AG04449 (cell line): ENCODE data around the gene AKAP6.

Source experiments
- CTCF ChIA-PET: fragments of 350-600 bp; formaldehyde crosslinking; extraction: SDS; loops from one replicate; lab custom pipeline; 2021; ENCODE audit warnings: antibody characterized with exemption; lab: Yijun Ruan, JAX
- POLR2A ChIA-PET: fragments of 400-600, 350-600 bp; formaldehyde crosslinking; extraction: SDS; loops from one replicate; lab custom pipeline; 2020; ENCODE audit warnings: antibody characterized with exemption, inconsistent platforms; lab: Yijun Ruan, JAX
- DNase-seq: peaks from one replicate; pipeline ENCODE4 v3.0.0-alpha.2; 2010; ENCODE audit warnings: low read depth, low spot score
- H3K4me3 ChIP-seq: 2 replicates; pipeline ENCODE4 v1.5.1; 2011; ENCODE audit warnings: low read depth, mild to moderate bottlenecking, control low read depth, low read length
- TF ChIP-seq, protein P1 (sequence below): IDR thresholded peaks from one replicate; pipeline ENCODE4 v1.5.1; 2011; ENCODE audit warnings: mild to moderate bottlenecking, moderate library complexity, low read length, control low read depth, inconsistent platforms; ENCODE audit not compliant: insufficient read depth; ENCODE audit errors: missing control alignments

AKAP6 gene

DNA sequence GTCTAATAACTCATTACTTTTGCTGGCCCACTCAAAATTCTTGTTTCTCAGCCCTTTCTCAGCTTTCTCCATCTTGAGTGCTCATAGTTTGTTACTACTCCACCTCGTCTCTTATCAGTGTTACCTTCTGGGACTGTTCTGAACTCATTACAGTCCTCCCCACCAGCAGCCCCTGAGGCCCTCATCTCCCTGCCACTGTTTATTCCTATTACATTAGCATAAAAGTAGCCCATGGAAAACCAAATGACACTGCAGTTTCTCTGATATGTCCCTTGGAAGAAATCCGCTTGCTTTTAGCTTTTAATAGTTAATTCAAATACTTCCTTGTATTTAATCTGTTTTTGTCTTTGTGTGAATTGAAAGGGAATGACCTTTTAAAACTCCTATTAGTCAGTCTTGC lies 7.6 kb downstream of the AKAP6 start:
- TF ChIP-seq, protein P1, sequence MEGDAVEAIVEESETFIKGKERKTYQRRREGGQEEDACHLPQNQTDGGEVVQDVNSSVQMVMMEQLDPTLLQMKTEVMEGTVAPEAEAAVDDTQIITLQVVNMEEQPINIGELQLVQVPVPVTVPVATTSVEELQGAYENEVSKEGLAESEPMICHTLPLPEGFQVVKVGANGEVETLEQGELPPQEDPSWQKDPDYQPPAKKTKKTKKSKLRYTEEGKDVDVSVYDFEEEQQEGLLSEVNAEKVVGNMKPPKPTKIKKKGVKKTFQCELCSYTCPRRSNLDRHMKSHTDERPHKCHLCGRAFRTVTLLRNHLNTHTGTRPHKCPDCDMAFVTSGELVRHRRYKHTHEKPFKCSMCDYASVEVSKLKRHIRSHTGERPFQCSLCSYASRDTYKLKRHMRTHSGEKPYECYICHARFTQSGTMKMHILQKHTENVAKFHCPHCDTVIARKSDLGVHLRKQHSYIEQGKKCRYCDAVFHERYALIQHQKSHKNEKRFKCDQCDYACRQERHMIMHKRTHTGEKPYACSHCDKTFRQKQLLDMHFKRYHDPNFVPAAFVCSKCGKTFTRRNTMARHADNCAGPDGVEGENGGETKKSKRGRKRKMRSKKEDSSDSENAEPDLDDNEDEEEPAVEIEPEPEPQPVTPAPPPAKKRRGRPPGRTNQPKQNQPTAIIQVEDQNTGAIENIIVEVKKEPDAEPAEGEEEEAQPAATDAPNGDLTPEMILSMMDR, result no peak
- no peak overlapping the region for H3K4me3 ChIP-seq
- ChIA-PET CTCF (no interaction called here), POLR2A (no interaction called here)
- DNase-seq, result no peak

DNA sequence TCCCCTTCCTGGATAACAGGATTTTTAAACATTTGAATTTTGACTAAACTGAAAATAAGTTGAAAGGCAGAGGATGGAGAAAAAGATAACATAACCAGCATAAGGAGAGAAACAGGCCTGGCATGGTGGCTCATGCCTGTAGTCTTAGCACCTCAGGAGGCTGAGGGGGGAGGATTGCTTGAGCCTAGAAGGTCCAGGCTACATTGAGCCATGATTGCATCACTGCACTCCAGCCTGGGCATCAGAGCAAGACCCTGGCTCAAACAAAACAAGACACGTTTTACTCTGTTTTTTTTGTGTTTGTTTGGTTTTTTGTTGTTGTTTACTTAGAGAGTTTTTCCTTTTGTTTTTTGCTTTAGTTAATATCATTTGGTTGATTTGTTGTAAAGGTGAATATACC lies 8.7 kb downstream of the AKAP6 start:
- ChIA-PET CTCF (no interaction called here), POLR2A (no interaction called here)
- TF ChIP-seq, protein P1, result no peak
- DNase-seq, result no peak
- no peak overlapping the region for H3K4me3 ChIP-seq

DNA sequence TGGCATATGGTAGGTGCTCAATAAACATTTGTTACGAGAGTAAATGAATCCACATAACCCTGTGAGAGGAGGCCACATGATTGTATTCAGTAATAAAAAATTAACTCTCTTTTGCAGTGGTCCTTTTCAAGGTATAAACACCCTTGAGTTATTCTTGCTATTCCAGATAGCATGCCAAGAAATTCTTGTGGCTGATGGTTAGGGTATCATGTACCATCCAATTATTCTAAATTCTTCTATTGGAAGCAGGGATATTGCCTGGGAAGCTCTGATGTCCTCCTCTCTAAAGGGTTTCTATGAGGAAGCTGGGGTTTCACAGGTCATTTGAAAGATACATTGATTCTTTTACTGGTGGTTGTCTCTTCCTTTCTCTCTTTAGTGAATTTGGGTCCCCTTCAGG lies 10.1 kb downstream of the AKAP6 start:
- ChIA-PET POLR2A (no interaction called here), CTCF (no interaction called here)
- no peak for DNase-seq
- H3K4me3 ChIP-seq, result no peak overlapping the region
- TF ChIP-seq, protein P1, result no peak

DNA sequence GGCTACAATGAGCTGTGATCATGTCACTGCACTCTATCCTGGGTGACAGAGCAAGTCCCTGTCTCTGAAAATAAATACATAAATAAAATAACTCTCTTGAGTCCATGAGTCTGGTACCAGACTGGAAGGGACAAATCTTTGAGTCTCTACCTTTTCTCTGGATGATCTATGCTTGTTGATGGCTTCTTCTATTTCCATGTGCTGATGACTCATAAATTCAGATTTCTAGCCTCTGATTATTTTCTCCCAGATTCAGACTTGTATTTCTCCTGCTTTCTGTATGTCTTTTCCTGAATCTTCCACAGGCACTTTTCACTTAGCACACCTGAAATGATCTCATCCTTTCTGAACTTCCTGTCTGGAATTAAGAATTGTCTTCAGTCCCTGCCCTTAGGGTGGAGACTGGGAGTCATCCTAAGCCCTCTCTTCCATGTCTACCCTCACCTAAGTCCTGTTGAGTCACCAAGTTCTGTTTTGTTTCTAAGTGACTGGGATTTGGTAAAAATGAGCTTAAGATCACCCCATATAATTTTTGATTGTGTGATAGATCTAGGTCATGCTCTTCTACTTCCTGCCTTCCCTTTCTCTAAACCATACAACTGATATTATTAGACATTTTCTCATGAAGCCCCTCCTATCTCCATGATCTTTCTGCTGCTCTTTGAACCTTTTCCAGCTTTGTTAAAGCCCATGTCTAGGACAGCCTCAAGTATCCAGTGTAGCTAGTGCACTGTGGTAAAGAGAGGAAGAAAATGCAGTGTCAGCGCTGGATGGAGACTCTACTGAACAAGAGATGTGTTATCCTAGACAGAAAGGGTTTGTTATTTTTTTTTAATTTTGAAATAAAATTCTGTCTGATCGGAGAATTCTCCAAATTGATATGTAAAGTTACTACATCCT lies 13.1 kb downstream of the AKAP6 start:
- ChIA-PET POLR2A (no interaction called here), CTCF (no interaction called here)
- DNase-seq, result no peak
- no peak overlapping the region for H3K4me3 ChIP-seq
- TF ChIP-seq, protein P1, result no peak

DNA sequence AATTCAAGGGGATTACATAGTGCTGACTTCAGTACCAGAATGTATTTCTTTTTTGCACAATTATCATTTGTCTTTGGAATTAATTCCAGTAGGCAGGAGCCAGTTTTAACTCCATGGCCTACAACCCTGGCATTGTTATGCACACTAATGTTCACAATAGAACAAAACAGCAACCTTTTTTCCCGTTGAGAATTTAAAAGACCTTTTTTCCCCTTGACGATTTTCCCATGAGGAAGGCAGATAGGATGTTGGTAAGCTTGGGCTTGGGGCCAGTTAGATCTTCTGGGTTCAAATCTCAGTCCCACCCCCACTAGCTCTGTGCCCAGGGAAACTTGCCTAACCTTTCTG lies 13.7 kb downstream of the AKAP6 start:
- CTCF ChIA-PET, result no interaction called here
- POLR2A ChIA-PET, result no interaction called here
- no peak overlapping the region for H3K4me3 ChIP-seq
- DNase-seq, result no peak
- TF ChIP-seq, protein P1, result no peak

DNA sequence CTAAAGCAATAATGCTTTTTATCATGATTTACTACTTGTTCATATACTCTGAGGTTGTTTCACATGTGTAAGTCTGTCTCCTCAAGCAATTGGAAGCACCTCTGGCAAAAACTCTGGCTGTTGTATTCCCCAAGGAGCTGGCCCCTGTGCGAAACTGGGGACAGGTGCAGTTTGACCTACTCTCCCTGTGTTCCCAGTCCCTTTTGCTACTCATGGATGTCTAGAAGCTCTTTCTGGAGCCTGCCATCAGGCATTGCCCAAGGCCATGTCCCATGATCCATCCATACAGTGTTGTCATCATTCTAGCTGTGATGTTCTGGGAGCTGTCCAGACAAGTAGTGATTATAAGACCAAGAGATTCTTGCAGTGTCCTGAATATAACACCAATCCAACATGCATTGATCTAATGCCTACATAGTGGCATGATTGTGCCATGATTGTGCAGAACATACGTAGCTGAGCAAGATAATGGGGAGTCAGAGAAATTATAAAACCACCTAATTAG lies 14.9 kb downstream of the AKAP6 start:
- TF ChIP-seq, protein P1, result no peak
- H3K4me3 ChIP-seq, result no peak overlapping the region
- no peak for DNase-seq
- ChIA-PET POLR2A (no interaction called here), CTCF (no interaction called here)
